Measurements from ENCODE around the gene WWC1. TPM values are rescaled to one million over a fixed set of nuclear protein-coding genes. Genes with fewer than 3 reads are reported as not detected.
"Not testable (repeated sequence)": the region's sequence is repeated elsewhere in the genome, so short reads cannot be mapped to it uniquely, and the experiment has no call there.

WWC1 gene
- total RNA-seq, 1 donor from 2014 or later: 1.9 TPM

GRCh38 chr5:168282120-168282519 lies 9.3 kb upstream of the WWC1 start:
- intact Hi-C loops (cut with DNase I): no loop called here
- DNase-seq (ENCODE audit: missing footprints) (no peak), ATAC-seq (no peak)

- DNase-seq (ENCODE audit: missing footprints) (no peak), ATAC-seq (no peak)
- intact Hi-C loops (cut with DNase I): no loop called here
These were observed 6.6 kb upstream of the WWC1 start for GRCh38 chr5:168284809-168285208.

DNA sequence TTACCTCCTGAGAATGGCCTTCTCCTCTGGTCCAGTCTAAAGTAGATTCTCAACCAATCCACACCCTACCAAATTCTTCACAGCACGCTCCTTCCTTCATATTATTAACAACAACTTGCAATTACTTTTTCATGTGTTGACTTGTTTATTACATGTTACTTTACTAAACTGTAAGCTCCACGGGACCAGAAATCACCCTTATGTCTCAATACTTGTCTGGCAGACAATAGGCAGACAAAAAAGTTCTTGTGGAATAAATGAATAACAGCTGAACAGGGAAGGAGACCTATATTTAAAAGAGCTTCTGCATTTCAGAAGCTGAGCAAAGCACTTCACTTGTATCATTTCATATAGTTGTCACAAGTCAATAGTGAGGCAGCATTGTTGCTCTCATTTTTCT lies 5.7 kb upstream of the WWC1 start:
- DNase-seq (ENCODE audit: missing footprints) (no peak), ATAC-seq (no peak)
- intact Hi-C loops (cut with DNase I): no loop called here

GRCh38 chr5:168286386-168286785 lies 5.1 kb upstream of the WWC1 start:
- DNase-seq (ENCODE audit: missing footprints) (no peak), ATAC-seq (no peak)

DNA sequence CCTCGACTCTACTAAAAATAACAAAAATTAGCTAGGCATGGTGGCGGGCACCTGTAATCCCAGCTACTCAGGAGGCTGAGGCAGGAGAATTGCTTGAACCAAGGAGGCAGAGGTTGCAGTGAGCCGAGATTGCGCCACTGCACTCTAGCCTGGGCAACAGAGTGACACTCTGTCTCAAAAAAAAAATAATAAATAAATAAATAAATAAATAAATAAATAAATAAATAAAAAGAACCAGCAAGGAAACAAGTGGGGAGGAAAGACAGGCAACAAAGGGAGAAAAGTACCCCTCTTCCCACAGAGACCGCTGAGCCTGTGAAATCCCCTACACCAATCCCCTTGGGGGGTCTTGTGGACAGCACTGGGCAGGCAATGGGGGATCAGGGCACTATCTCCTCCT lies 4.6 kb upstream of the WWC1 start:
- ATAC-seq; DNase-seq (ENCODE audit: missing footprints); intact Hi-C loops (cut with DNase I): not testable (repeated sequence)

More at GRCh38 chr5:168286386-168286785, 5.1 kb upstream of the WWC1 start:
- intact Hi-C loops (cut with DNase I): no loop called here

DNA sequence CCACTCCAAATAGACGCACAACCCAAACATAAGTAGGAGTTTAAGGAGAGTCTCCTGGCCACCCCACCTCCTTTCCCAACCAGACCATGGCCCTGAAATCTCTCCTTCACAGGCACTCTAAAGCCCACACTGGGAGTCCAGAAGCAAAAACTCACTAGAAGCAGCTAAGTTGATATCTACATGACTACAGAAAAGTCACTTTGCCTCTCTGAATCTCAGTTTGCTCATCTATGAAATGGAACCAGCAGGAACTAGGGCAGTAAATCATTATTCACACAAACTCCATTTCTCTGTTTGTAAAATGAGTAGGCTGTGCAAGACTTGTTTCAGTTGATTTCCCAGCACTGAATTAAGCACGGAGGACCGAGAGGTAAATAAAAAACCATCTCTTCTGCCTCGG lies 4.1 kb upstream of the WWC1 start:
- no peak for DNase-seq (ENCODE audit: missing footprints)
- no peak for ATAC-seq
- intact Hi-C loops (cut with DNase I): no loop called here

- intact Hi-C loops (cut with DNase I): no loop called here
- DNase-seq (ENCODE audit: missing footprints) (no peak), ATAC-seq (no peak)
These were observed 2.8 kb upstream of the WWC1 start for GRCh38 chr5:168288349-168289245.

DNA sequence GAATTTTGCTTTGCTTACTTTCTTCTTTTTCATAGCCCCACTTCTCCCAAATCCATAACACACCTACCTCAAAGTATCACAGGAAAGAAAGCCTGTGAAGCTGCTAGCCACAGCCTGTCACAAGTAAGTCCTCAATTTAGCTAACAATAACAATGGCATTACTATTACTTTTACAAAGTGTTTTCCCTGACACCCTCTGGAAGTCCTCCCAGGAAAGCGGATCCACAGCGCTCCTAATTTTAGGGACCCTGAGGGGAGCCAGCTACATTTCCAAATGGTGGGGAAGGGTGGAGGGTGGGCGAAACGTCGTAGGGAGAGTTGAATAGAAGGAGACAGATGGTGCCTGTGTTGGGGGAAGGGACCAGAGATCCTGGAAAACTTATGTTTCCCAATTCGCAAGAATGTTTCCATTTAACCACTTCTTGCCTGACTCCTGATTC lies 523 bp upstream of the WWC1 start:
- ATAC-seq: no peak
- intact Hi-C loops (cut with DNase I): loop anchor here (10.0 kb wide), 1 partner anchor 114 kb away; no protein-coding TSS in a partner anchor
- DNase-seq (ENCODE audit: missing footprints): no peak

DNA sequence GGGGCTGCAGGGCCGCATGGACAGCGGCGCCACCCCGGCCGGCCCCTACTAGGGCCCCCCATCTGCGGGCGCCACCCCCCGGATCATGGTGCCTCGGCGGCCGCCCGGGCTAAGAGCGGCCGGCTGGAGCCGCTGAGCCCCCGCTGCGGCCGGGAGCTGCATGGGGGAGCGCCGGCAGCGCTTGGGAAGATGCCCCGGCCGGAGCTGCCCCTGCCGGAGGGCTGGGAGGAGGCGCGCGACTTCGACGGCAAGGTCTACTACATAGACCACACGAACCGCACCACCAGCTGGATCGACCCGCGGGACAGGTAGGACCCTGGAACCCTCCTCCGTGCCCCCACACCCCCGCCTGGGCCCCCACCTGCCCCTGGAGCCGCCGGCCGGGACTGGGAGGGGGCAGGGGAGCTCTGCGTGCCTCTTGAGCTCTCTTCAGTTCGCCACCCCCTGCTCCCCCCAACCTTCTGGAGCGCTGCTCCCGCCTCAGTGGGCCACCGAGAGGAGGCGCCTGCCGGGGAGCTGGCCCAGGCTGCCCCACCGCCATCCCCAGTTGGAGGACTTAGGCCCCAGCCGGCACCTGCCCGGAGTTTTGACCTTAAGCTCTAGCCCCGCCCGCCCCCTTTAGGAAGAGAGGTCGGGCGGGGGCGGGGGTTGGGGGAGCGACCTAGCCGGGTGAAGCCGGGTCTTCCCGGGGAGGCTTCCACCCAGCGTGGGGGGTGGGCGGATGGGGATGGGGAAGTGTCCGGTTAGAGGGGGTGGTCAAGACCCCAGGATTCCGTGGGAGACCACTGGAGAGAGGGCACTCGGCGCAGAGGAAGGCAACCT lies 730 bp downstream of the WWC1 start:
- intact Hi-C loops (cut with DNase I): loop anchor here (10.0 kb wide), 1 partner anchor 113 kb away; no protein-coding TSS in a partner anchor
- DNase-seq (ENCODE audit: missing footprints) (no peak), ATAC-seq (peak; percentile 12)

- no peak for DNase-seq (ENCODE audit: missing footprints)
- no peak for ATAC-seq
- intact Hi-C loops (cut with DNase I): loop anchor here (10.0 kb wide), 1 partner anchor 112 kb away; no protein-coding TSS in a partner anchor
These were observed 1.6 kb downstream of the WWC1 start for GRCh38 chr5:168292786-168293696.

DNA sequence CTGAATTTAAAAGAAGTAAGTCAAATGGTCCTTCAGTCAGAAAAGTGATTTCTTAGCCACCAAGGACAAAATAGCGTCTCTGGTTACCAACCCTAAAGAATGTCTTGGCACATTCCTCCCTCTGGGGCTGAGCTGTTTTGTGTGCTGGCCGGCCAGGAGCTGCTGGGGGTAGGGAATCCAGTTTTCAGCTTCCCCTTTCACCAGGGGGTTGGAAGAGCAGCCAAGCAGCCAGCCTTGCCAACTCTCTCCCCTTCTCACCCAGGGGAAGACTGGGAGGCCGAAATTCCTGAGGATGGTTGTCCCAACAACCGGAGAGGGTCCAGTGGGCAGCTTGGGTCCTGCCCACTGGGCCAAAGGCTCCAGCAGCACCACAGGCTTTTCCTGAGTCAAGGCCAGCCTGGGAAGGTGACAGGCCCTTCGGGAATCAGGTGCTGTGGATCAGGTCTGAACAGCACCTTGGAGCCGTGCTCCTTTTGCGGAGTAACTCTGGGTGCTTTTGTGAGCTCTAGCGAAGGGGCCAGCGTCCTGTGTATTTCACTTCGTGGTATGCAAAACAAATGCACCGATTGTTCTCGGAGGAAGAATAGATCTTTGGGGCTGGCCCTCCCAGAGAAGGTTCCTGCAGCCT lies 4.2 kb downstream of the WWC1 start:
- DNase-seq (ENCODE audit: missing footprints) (no peak), ATAC-seq (no peak)
- intact Hi-C loops (cut with DNase I): loop anchor here (10.0 kb wide), 1 partner anchor 109 kb away; no protein-coding TSS in a partner anchor

DNA sequence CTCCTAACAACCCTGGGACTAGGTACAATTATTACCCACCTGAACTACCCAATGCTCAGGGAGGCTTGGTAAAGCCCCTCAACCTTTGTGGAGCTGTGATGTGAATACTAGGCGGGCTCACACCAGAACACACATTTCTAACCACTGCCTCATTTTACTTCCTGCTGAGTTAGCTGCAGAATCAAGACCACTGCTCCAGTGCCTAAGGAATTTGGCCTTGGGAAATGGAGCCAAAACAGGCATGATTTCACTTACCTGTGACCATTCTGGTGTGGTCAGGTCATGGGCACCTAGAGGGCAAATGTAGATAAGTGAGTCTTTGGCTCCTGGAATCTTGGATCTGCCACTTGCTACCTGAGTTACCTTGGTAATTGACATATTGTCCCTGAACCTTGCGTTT lies 5.2 kb downstream of the WWC1 start:
- ATAC-seq (no peak), DNase-seq (ENCODE audit: missing footprints) (no peak)
- intact Hi-C loops (cut with DNase I): loop anchor here (10.0 kb wide), 1 partner anchor 108 kb away; no protein-coding TSS in a partner anchor

DNA sequence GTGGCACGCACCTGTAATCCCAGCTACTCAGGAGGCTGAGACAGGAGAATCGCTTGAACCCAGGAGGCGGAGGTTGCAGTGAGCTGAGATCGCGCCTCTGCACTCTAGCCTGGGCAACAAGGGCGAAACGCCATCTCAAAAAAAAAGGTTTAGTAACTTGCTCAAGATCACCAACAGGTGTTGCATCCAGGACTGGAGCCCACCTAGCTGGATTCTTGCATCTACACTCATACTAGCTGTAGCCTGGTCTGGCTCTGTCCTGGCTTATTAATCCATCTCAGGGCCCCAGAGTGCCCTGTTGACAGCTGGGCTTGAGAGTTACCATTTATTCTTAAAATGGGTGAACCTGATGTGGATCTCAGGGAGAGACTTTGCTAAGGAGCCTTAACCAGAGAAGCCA lies 7.5 kb downstream of the WWC1 start:
- intact Hi-C loops (cut with DNase I): loop anchor here (10.0 kb wide), 1 partner anchor 106 kb away; no protein-coding TSS in a partner anchor
- no peak for DNase-seq (ENCODE audit: missing footprints)
- ATAC-seq: no peak

DNA sequence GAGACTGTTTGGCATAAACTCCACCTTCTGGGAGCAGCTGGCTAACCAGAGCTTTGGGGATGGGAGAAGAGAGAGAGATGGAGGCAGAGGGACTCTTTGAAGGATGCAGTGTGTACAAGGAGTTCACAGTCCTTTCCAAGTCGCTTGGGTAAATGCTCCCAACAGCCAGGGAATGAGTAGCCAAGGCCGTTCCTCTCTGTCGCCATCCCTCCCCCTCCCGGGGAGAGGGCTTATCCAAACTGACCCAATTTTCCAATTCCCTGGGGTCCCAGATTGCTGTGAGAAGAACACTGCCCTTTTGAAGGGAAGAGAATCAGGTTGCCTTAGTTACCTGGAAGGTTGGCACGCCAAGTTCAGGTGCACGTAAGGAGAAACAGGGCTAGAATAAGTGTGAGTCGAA lies 7.9 kb downstream of the WWC1 start:
- no peak for ATAC-seq
- DNase-seq (ENCODE audit: missing footprints): no peak
- intact Hi-C loops (cut with DNase I): loop anchor here (10.0 kb wide), 1 partner anchor 105 kb away; no protein-coding TSS in a partner anchor

DNA sequence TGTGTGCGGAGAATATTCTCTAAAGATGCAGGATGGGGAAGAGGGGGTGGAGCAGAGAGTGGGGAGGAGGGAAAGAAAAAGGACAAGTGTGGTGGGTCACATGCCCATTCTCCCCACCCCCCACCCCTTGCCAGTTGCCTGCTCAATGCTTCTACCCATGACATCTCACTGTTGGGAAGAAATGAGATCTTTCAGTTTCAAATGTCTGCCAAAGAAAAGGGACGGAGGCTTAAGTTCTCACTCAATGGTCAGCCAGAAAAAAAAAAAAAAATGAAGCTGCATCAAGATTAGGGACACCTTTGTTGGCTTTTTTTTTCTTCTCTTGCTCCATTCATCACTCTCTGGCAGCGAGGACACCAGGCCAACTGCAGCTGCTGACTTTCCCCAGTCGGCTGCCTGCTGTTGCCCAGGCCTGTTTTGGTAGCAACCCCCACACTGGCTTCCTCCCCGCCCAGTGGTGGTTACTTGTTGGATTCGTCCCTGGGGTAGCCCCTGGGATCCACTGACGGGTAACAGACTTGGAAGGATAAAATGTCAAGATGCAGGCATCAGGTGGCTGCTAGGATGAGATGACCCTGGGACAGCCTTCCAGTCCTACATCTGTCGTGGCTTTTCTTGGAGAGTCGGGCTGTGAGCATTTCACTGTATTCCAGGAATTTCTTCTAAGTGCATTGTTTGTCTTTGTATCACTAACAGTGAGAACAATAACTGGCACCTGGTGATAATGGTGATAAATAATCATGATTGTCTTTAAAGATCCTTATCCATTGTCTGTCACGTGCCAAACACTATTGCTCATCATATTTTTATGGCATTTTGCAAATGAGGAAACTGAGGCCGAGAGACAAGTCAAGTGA lies 9.1 kb downstream of the WWC1 start:
- DNase-seq (ENCODE audit: missing footprints) (no peak), ATAC-seq (no peak)
- intact Hi-C loops (cut with DNase I): no loop called here

DNA sequence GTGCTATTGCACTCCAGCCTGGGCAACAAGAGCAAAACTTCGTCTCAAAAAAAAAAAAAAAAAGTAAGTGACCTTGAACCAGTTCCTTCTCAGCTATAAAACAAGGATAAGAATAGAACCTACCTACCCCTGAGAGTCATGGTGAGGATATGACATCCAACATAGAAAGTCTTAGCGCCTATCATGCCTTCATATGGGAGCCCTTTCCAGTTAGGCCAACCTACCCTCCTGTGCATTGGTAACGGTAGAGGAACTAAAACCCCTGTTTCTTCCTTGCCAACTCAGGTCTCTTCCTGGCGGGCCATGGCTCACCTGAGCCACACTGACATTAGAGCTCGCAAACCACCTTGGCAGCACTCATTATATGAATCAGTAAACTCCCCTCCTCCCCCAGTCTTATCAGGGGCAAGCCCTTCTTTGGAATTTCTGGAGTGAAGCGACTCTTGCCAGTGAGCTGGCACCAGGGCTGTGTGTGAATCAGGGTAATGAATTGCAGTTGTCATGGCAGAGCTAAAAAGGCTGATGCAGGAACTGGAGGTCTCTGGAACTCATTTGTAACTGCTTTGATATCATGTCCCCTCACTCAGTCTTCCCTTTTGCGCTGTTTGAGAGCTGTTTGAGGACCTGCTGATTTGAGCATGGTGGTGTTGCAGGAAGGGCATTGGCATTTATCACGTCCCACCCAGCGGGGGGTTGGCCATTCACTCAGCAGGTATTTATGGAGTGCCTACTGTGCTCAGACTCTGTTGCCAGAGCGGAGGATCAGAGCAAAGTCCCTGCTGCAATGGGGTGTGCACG lies 10.3 kb downstream of the WWC1 start:
- ATAC-seq (no peak), DNase-seq (ENCODE audit: missing footprints) (no peak)
- intact Hi-C loops (cut with DNase I): no loop called here
